DND-41 (cell line): ENCODE measurements around the gene UST.

ENCODE experiments used
- ATAC-seq: fragments of 200-7000 bp; cut with Tn5 transposase; 3 replicates; pipeline ENCODE4 v1.9.1; 2021; ENCODE audit warnings: low read depth; ENCODE audit not compliant: insufficient read depth
- DNase-seq: peaks from one replicate; pipeline ENCODE4 v3.0.0-alpha.2; 2020
- H2AFZ ChIP-seq: 2 replicates; pipeline ENCODE4 v1.6.0; 2012; ENCODE audit warnings: low read depth, low read length
- H3K27ac ChIP-seq: 2 replicates; pipeline ENCODE4 v1.5.1; 2012; ENCODE audit warnings: low read length, inconsistent platforms
- H3K27me3 ChIP-seq: fragments of 200-600 bp; sonication (generic); 2 replicates; pipeline ENCODE4 v1.6.0; 2012; ENCODE audit warnings: low read length, mild to moderate bottlenecking, inconsistent platforms; ENCODE audit not compliant: insufficient read depth, poor library complexity
- H3K36me3 ChIP-seq: 2 replicates; pipeline ENCODE4 v1.5.1; 2012; ENCODE audit warnings: low read length, inconsistent platforms; ENCODE audit not compliant: insufficient read depth
- H3K4me1 ChIP-seq: 2 replicates; pipeline ENCODE4 v1.5.1; 2012; ENCODE audit warnings: mild to moderate bottlenecking, low read length; ENCODE audit not compliant: insufficient read depth
- H3K4me2 ChIP-seq: 2 replicates; pipeline ENCODE4 v1.6.0; 2012; ENCODE audit warnings: mild to moderate bottlenecking, moderate library complexity, low read length, inconsistent platforms; ENCODE audit not compliant: insufficient read depth
- H3K4me3 ChIP-seq, 2 experiments: fragments of 200-600 bp in 1 of 2; shearing (Covaris generic) in 1 of 2; 2 replicates each; pipeline ENCODE4 v1.5.1; 2012 to 2016; ENCODE audit warnings: inconsistent platforms in 2 of 2, low read length in 2 of 2, mild to moderate bottlenecking in 2 of 2, low read depth in 1 of 2, moderate library complexity in 1 of 2
- H3K79me2 ChIP-seq: 2 replicates; pipeline ENCODE4 v1.6.0; 2012; ENCODE audit warnings: low read length, inconsistent platforms; ENCODE audit not compliant: insufficient read depth
- H3K9ac ChIP-seq: 2 replicates; pipeline ENCODE4 v1.6.0; 2012; ENCODE audit warnings: low read depth, mild to moderate bottlenecking, inconsistent platforms, low read length, moderate library complexity
- H3K9me3 ChIP-seq: 2 replicates; pipeline ENCODE4 v1.5.1; 2012; ENCODE audit warnings: low read length, moderate library complexity, mild to moderate bottlenecking, inconsistent platforms; ENCODE audit not compliant: insufficient read depth, severe bottlenecking
- H4K20me1 ChIP-seq: 2 replicates; pipeline ENCODE4 v1.6.0; 2012; ENCODE audit warnings: low read length; ENCODE audit not compliant: insufficient read depth
- EZH2 ChIP-seq: IDR thresholded peaks from 3 replicates; pipeline ENCODE4 v1.6.1; 2012; ENCODE audit warnings: borderline replicate concordance, low read depth, mild to moderate bottlenecking, moderate library complexity, low read length, inconsistent platforms; ENCODE audit not compliant: severe bottlenecking
- TF ChIP-seq, protein P1 (sequence below): IDR thresholded peaks from 2 replicates; pipeline ENCODE4 v1.5.1; 2012; ENCODE audit warnings: borderline replicate concordance, low read length, moderate library complexity, mild to moderate bottlenecking; ENCODE audit not compliant: poor library complexity, severe bottlenecking; ENCODE audit errors: extremely low read depth

UST gene

DNA sequence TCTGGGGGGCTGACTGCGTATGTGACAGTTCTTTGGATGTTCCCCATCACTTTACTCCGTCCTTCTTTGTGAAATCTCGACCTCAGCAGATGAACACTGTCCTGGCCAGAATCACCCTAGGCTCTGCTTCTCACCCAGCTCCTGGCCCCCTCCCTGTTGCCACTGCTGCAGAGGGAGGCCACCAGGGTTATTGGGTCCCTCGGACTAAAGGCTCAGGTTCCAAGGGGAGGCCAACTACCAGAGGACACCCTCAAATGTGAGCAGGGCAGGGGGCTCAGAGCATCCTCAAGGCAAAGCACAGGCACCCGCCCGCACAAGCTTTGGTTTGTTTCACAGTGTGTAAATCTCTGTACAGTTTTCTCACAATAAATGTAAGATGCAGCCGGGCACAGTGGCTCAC lies 269.9 kb downstream of the UST start:
- Histone ChIP-seq H3K79me2 (no peaks in the 10 kb centered on the region), H3K9ac (no peak overlapping the region), H2AFZ (no peak overlapping the region), H3K36me3 (peaks cover 7% of the 10 kb centered on the region; the same call in 1 of the 2 replicates), H3K4me1 (no peaks in the 10 kb centered on the region), H4K20me1 (no peaks in the 10 kb centered on the region), H3K4me2 (no peak overlapping the region), H3K27me3 (no peaks in the 10 kb centered on the region), H3K4me3 (no peak overlapping the region), H3K27ac (no peak overlapping the region), H3K9me3 (no peaks in the 10 kb centered on the region)
- DNase-seq (no peak), ATAC-seq (no peak)
- no peak for TF ChIP-seq EZH2
- TF ChIP-seq, protein P1, sequence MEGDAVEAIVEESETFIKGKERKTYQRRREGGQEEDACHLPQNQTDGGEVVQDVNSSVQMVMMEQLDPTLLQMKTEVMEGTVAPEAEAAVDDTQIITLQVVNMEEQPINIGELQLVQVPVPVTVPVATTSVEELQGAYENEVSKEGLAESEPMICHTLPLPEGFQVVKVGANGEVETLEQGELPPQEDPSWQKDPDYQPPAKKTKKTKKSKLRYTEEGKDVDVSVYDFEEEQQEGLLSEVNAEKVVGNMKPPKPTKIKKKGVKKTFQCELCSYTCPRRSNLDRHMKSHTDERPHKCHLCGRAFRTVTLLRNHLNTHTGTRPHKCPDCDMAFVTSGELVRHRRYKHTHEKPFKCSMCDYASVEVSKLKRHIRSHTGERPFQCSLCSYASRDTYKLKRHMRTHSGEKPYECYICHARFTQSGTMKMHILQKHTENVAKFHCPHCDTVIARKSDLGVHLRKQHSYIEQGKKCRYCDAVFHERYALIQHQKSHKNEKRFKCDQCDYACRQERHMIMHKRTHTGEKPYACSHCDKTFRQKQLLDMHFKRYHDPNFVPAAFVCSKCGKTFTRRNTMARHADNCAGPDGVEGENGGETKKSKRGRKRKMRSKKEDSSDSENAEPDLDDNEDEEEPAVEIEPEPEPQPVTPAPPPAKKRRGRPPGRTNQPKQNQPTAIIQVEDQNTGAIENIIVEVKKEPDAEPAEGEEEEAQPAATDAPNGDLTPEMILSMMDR: no peak

DNA sequence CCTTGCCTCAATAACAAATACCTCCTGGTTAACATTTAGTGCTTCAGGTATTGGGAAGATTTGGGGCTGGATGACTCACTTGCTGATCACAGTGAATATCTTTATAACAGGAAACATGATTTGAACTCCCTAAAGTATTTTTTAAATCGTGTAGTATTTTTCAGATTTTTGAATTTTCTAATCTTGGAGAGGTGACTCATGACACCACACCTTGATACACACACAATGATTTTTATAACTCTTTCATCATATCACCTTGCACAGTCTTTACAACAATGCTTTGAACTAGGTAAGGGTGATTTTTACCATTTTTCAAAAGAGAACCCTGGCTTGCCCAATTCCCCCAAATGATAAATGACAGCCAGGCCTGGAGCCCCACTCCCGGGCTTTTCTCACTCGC lies 273.5 kb downstream of the UST start:
- ATAC-seq: no peak
- no peaks in the 10 kb centered on the region for H3K4me1 ChIP-seq
- no peak overlapping the region for H3K9ac ChIP-seq
- no peak overlapping the region for H3K27ac ChIP-seq
- no peaks in the 10 kb centered on the region for H3K9me3 ChIP-seq
- TF ChIP-seq, protein P1: no peak
- no peak for TF ChIP-seq EZH2
- H4K20me1 ChIP-seq: no peaks in the 10 kb centered on the region
- H3K27me3 ChIP-seq: no peaks in the 10 kb centered on the region
- no peak overlapping the region for H3K4me3 ChIP-seq
- H3K4me2 ChIP-seq: no peak overlapping the region
- no peak for DNase-seq
- H3K36me3 ChIP-seq: peaks cover 13% of the 10 kb centered on the region; the same call in 1 of the 2 replicates
- no peaks in the 10 kb centered on the region for H3K79me2 ChIP-seq
- H2AFZ ChIP-seq: no peak overlapping the region

DNA sequence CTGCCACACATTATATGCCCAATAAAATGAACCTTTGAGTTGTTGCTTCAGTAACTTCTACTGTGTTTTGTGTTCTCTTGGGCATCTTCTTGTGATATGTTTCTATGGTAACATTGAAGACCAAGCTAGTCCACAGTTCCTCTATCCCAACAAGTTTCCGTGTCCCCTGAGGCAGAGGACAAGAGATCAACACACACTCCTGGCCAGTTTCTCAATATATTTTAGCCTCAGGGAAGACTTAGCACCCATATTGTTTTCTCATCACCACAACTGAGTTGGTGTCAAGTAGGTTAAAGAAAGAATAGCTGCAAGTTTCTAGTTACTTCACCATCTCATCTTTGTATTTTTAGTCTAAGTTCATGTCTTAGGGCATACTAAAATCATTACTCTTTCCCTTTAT lies 277.5 kb downstream of the UST start:
- H3K79me2 ChIP-seq: no peaks in the 10 kb centered on the region
- H4K20me1 ChIP-seq: no peaks in the 10 kb centered on the region
- H3K9me3 ChIP-seq: peaks cover 3% of the 10 kb centered on the region
- no peaks in the 10 kb centered on the region for H3K27me3 ChIP-seq
- H3K27ac ChIP-seq: no peak overlapping the region
- no peak overlapping the region for H3K4me2 ChIP-seq
- TF ChIP-seq, protein P1: no peak
- no peak for TF ChIP-seq EZH2
- peaks cover 8% of the 10 kb centered on the region for H3K4me1 ChIP-seq
- no peak for DNase-seq
- H3K4me3 ChIP-seq: no peak overlapping the region
- ATAC-seq: no peak
- H3K9ac ChIP-seq: no peak overlapping the region
- H3K36me3 ChIP-seq: peaks cover 13% of the 10 kb centered on the region; the same call in 1 of the 2 replicates
- no peak overlapping the region for H2AFZ ChIP-seq

DNA sequence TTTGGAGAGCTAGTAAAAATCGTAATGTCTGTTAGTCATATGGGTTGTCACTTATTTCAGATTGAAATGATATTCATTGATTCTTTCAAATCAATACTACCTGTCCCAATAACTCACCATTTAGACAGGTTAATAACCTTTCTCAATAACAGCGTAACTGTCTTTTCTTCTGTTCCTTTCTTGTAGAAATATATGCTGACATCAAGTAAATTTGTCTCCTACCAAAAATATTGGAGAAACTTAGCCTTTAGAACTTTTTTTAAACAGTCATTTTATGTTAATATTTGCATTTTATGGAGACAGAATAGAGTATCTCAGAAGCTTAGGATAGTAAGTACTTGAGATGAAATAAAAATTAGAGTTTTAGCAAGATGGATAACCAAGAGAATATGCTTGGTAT lies 278.2 kb downstream of the UST start:
- no peak overlapping the region for H3K4me3 ChIP-seq
- no peaks in the 10 kb centered on the region for H3K79me2 ChIP-seq
- H2AFZ ChIP-seq: no peak overlapping the region
- H3K9ac ChIP-seq: no peak overlapping the region
- H3K4me1 ChIP-seq: peaks cover 15% of the 10 kb centered on the region
- no peak for ATAC-seq
- no peak overlapping the region for H3K4me2 ChIP-seq
- H3K9me3 ChIP-seq: peaks cover 3% of the 10 kb centered on the region
- no peaks in the 10 kb centered on the region for H3K27me3 ChIP-seq
- peaks cover 10% of the 10 kb centered on the region; the same call in 1 of the 2 replicates for H3K36me3 ChIP-seq
- TF ChIP-seq, protein P1: no peak
- no peak for TF ChIP-seq EZH2
- no peak for DNase-seq
- no peaks in the 10 kb centered on the region for H4K20me1 ChIP-seq
- no peak overlapping the region for H3K27ac ChIP-seq
